ENCODE results near the gene GJB3. TPM values are rescaled to one million over a fixed set of nuclear protein-coding genes. Genes with fewer than 3 reads are reported as not detected.

GJB3 gene
- total RNA-seq, 1 donor from 2014 or later = not detected

DNA sequence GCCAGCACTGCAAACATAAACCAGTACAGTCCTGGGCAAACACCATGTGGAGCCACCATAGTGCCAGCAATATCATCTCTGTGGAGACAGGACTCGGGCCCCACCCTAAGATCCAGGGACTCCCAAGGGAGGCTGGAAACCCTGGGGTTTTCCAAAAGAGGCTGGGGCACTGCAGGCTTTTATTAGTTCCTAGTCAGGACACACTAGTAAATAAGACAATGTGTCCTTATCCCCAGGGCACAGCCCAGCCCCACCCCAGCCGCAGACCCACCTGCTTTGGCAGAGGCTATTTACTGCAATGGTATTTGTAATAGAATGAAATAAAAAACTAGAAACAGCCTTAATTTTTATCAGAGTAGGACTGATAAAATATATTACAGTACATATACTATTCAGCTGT is 486 bp upstream of the GJB3 start:
- peaks cover 41% of the 10 kb centered on the region for H3K27me3 Mint-ChIP-seq (ENCODE audit: low read depth)
- TF ChIP-seq, protein P1, sequence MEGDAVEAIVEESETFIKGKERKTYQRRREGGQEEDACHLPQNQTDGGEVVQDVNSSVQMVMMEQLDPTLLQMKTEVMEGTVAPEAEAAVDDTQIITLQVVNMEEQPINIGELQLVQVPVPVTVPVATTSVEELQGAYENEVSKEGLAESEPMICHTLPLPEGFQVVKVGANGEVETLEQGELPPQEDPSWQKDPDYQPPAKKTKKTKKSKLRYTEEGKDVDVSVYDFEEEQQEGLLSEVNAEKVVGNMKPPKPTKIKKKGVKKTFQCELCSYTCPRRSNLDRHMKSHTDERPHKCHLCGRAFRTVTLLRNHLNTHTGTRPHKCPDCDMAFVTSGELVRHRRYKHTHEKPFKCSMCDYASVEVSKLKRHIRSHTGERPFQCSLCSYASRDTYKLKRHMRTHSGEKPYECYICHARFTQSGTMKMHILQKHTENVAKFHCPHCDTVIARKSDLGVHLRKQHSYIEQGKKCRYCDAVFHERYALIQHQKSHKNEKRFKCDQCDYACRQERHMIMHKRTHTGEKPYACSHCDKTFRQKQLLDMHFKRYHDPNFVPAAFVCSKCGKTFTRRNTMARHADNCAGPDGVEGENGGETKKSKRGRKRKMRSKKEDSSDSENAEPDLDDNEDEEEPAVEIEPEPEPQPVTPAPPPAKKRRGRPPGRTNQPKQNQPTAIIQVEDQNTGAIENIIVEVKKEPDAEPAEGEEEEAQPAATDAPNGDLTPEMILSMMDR (IDR thresholded peaks at IDR 0.05) = no peak
- H3K4me3 Mint-ChIP-seq (ENCODE audit: unreplicated experiment) = no peak overlapping the region
- H3K36me3 Mint-ChIP-seq (ENCODE audit: low read depth) = no peaks in the 10 kb centered on the region
- no peak overlapping the region for H3K27ac Mint-ChIP-seq (ENCODE audit: unreplicated experiment)
- no peaks in the 10 kb centered on the region for H3K9me3 Mint-ChIP-seq (ENCODE audit: low read depth)
- no peak for DNase-seq (ENCODE audit: low spot score)
- H3K4me1 Mint-ChIP-seq (ENCODE audit: low read depth) = peaks cover 7% of the 10 kb centered on the region

DNA sequence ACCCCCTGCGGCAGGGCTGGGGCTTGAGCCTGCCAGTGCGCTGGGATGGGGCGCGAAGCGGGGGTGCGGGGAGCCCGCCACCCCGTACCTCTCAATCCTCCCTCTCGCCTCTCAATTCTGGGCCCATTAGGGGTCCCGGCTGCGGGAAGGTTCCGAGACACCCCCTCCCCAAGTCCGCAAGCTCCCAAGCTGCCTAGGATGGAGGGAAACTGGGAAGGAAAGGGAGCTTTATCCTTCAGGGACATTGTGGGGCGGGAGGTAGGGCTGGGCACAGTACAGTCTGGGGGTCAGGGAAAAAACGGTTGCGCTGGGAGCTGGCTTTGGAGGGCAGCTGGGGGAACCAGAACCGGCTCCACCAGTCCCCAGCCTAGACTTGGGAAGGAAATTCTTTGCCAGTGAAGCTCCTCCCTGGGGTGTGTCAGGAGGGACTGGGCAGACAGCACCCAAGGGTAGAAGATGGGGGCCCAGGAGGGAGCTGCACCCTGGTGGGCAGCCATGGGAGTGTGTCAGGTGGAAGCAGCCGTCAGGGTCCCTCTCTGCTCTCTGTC is 904 bp downstream of the GJB3 start:
- Mint-ChIP-seq H3K9me3 (ENCODE audit: low read depth) (no peaks in the 10 kb centered on the region), H3K27ac (ENCODE audit: unreplicated experiment) (no peak overlapping the region), H3K27me3 (ENCODE audit: low read depth) (peaks cover 41% of the 10 kb centered on the region), H3K36me3 (ENCODE audit: low read depth) (no peaks in the 10 kb centered on the region), H3K4me1 (ENCODE audit: low read depth) (peaks cover 14% of the 10 kb centered on the region), H3K4me3 (ENCODE audit: unreplicated experiment) (peak overlapping the region; percentile 22)
- TF ChIP-seq, protein P1 (IDR thresholded peaks at IDR 0.05) = no peak
- no peak for DNase-seq (ENCODE audit: low spot score)

DNA sequence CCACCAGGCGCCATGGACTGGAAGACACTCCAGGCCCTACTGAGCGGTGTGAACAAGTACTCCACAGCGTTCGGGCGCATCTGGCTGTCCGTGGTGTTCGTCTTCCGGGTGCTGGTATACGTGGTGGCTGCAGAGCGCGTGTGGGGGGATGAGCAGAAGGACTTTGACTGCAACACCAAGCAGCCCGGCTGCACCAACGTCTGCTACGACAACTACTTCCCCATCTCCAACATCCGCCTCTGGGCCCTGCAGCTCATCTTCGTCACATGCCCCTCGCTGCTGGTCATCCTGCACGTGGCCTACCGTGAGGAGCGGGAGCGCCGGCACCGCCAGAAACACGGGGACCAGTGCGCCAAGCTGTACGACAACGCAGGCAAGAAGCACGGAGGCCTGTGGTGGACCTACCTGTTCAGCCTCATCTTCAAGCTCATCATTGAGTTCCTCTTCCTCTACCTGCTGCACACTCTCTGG is 3.8 kb downstream of the GJB3 start:
- no peak for DNase-seq (ENCODE audit: low spot score)
- H3K36me3 Mint-ChIP-seq (ENCODE audit: low read depth) = peaks cover 2% of the 10 kb centered on the region
- TF ChIP-seq, protein P1 (IDR thresholded peaks at IDR 0.05) = no peak
- peaks cover 21% of the 10 kb centered on the region for H3K27me3 Mint-ChIP-seq (ENCODE audit: low read depth)
- H3K27ac Mint-ChIP-seq (ENCODE audit: unreplicated experiment) = no peak overlapping the region
- H3K4me1 Mint-ChIP-seq (ENCODE audit: low read depth) = peaks cover 27% of the 10 kb centered on the region
- peaks cover 7% of the 10 kb centered on the region for H3K9me3 Mint-ChIP-seq (ENCODE audit: low read depth)
- no peak overlapping the region for H3K4me3 Mint-ChIP-seq (ENCODE audit: unreplicated experiment)

DNA sequence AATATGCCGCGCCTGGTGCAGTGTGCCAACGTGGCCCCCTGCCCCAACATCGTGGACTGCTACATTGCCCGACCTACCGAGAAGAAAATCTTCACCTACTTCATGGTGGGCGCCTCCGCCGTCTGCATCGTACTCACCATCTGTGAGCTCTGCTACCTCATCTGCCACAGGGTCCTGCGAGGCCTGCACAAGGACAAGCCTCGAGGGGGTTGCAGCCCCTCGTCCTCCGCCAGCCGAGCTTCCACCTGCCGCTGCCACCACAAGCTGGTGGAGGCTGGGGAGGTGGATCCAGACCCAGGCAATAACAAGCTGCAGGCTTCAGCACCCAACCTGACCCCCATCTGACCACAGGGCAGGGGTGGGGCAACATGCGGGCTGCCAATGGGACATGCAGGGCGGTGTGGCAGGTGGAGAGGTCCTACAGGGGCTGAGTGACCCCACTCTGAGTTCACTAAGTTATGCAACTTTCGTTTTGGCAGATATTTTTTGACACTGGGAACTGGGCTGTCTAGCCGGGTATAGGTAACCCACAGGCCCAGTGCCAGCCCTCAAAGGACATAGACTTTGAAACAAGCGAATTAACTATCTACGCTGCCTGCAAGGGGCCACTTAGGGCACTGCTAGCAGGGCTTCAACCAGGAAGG is 4.3 kb downstream of the GJB3 start:
- H3K27me3 Mint-ChIP-seq (ENCODE audit: low read depth) = peaks cover 17% of the 10 kb centered on the region
- no peak overlapping the region for H3K4me3 Mint-ChIP-seq (ENCODE audit: unreplicated experiment)
- peaks cover 7% of the 10 kb centered on the region for H3K9me3 Mint-ChIP-seq (ENCODE audit: low read depth)
- no peak for DNase-seq (ENCODE audit: low spot score)
- no peak overlapping the region for H3K27ac Mint-ChIP-seq (ENCODE audit: unreplicated experiment)
- TF ChIP-seq, protein P1 (IDR thresholded peaks at IDR 0.05) = no peak
- H3K36me3 Mint-ChIP-seq (ENCODE audit: low read depth) = peaks cover 2% of the 10 kb centered on the region
- peaks cover 27% of the 10 kb centered on the region for H3K4me1 Mint-ChIP-seq (ENCODE audit: low read depth)

DNA sequence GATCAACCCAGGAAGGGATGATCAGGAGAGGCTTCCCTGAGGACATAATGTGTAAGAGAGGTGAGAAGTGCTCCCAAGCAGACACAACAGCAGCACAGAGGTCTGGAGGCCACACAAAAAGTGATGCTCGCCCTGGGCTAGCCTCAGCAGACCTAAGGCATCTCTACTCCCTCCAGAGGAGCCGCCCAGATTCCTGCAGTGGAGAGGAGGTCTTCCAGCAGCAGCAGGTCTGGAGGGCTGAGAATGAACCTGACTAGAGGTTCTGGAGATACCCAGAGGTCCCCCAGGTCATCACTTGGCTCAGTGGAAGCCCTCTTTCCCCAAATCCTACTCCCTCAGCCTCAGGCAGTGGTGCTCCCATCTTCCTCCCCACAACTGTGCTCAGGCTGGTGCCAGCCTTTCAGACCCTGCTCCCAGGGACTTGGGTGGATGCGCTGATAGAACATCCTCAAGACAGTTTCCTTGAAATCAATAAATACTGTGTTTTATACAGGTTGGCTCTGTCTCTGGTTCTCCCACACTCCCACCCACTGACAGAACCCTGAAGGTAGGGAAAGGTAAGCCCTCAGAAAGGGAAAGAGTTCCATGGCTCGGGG is 5.0 kb downstream of the GJB3 start:
- no peak for DNase-seq (ENCODE audit: low spot score)
- Mint-ChIP-seq H3K27me3 (ENCODE audit: low read depth) (peaks cover 12% of the 10 kb centered on the region), H3K9me3 (ENCODE audit: low read depth) (peaks cover 7% of the 10 kb centered on the region), H3K27ac (ENCODE audit: unreplicated experiment) (no peak overlapping the region), H3K4me3 (ENCODE audit: unreplicated experiment) (no peak overlapping the region), H3K36me3 (ENCODE audit: low read depth) (peaks cover 2% of the 10 kb centered on the region), H3K4me1 (ENCODE audit: low read depth) (peaks cover 30% of the 10 kb centered on the region)
- TF ChIP-seq, protein P1 (IDR thresholded peaks at IDR 0.05) = no peak

All from chondrocyte (in vitro differentiated cells).